Activated naive CD4-positive, alpha-beta T cell treated with anti-CD3 and anti-CD28 coated beads for 36 hours (primary cell): ENCODE measurements around the gene RCAN3. TPM values are rescaled to one million over a fixed set of nuclear protein-coding genes. Genes with fewer than 3 reads are reported as not detected.
A peak's percentile ranks its signal among the peaks of the same experiment; 100 is the strongest.

Source experiments
- CTCF ChIA-PET: fragments of 350-600 bp; sonication (Branson Sonifier 250); formaldehyde crosslinking; loops from one replicate; lab custom pipeline; 2021; ENCODE audit warnings: antibody characterized with exemption; lab: Charles Lee
- DNase-seq: peaks from one replicate; pipeline ENCODE4 v3.0.0-alpha.2; 2020
- H3K27ac Mint-ChIP-seq: one replicate; pipeline ENCODE4 v1.8.0; 2021; ENCODE audit warnings: mild to moderate bottlenecking, mixed read lengths
- H3K27me3 Mint-ChIP-seq: one replicate; pipeline ENCODE4 v1.8.0; 2021; ENCODE audit warnings: low read depth, mixed read lengths
- H3K36me3 Mint-ChIP-seq: one replicate; pipeline ENCODE4 v1.8.0; 2021; ENCODE audit warnings: low read depth, mixed read lengths
- H3K4me1 Mint-ChIP-seq: one replicate; pipeline ENCODE4 v1.8.0; 2021; ENCODE audit warnings: low read depth, mixed read lengths
- H3K4me3 Mint-ChIP-seq: one replicate; pipeline ENCODE4 v1.8.0; 2021; ENCODE audit warnings: mild to moderate bottlenecking, moderate library complexity, mixed read lengths
- H3K9me3 Mint-ChIP-seq: one replicate; pipeline ENCODE4 v1.8.0; 2021; ENCODE audit warnings: mixed read lengths
- intact Hi-C: fragments of 100-400 bp; cut with micrococcal nuclease; formaldehyde crosslinking; loops from one replicate; pipeline ENCODE4 v1.15.1; 2023
- total RNA-seq, 2 experiments: library from RNA; stranded (reverse); gene quantifications; one replicate each; pipeline ENCODE4 v1.2.3, GENCODE V29; 2021

RCAN3 gene
- total RNA-seq, 2 experiments from 2014 or later = 70.8 to 71.9 TPM

DNA sequence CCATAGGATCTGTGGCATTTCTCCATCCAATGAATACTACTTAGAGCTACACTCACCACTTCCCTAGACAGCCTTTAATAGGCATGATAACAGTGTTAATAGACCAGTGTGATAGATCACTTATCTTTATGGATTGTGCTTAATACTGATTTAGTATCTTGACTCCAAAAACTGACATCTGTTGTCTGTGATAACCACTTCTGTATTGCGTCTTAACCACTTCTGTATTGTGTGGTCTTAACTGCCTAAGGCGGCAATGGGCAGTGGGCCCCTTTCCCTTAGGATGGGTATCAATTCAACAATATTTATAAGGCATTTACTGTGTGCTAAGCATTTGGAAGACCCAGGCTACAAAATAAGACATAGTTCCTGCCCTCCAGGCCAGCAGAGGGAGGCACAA lies 32.0 kb upstream of the RCAN3 start:
- no peak overlapping the region for H3K27ac Mint-ChIP-seq
- intact Hi-C loops = no loop called here
- no peaks in the 10 kb centered on the region for H3K9me3 Mint-ChIP-seq
- CTCF ChIA-PET = interaction anchor here (1.0 to 1.9 kb wide), 2 partner anchors 10 kb away, joined by 4 read pairs; no protein-coding TSS in a partner anchor
- H3K4me1 Mint-ChIP-seq = peaks cover 12% of the 10 kb centered on the region
- no peaks in the 10 kb centered on the region for H3K27me3 Mint-ChIP-seq
- H3K36me3 Mint-ChIP-seq = peaks cover 12% of the 10 kb centered on the region
- no peak for DNase-seq
- no peak overlapping the region for H3K4me3 Mint-ChIP-seq

DNA sequence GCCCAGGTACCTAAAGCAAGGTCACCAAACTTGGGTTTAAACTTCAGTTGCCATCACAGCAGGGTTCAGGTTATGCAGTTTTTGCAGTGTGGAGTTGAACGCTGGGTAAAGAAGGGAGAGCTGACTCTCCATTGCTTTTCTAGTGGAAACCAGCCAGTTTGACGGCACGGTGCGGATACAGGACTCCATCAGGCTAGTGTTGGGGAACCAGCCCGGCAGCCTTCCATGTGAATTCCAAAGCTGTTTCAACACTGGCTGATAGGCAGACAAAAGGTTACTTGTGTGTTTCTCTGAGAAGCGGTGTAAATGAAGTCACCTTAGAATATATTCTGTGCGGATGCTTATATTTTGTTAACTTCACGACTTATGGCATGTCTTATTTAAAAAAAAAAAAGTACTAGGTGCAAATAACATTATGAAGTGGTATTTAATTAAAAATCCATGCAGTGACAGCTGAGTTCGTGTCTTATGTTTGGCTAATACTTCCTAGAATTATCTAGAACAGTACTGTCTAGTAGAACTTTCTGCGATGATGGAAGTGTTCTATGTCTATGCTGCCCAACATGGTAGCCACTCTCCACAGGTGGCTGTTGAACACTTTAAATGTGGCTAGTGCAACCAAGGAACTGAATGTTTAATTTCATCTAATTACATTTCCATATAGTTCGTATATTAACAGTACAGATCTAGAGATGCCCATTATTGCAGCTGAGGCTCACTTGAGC lies 29.9 kb upstream of the RCAN3 start:
- no peaks in the 10 kb centered on the region for H3K27me3 Mint-ChIP-seq
- CTCF ChIA-PET = interaction anchor here (0.6 to 1.9 kb wide), 3 partner anchors 7 to 11 kb away, joined by 3 to 4 read pairs (median 3); no protein-coding TSS in a partner anchor
- H3K4me3 Mint-ChIP-seq = no peak overlapping the region
- H3K9me3 Mint-ChIP-seq = no peaks in the 10 kb centered on the region
- no peak for DNase-seq
- peaks cover 22% of the 10 kb centered on the region for H3K4me1 Mint-ChIP-seq
- H3K27ac Mint-ChIP-seq = no peak overlapping the region
- H3K36me3 Mint-ChIP-seq = peaks cover 3% of the 10 kb centered on the region
- intact Hi-C loops = no loop called here

- no peaks in the 10 kb centered on the region for H3K9me3 Mint-ChIP-seq
- no peak overlapping the region for H3K4me3 Mint-ChIP-seq
- H3K27me3 Mint-ChIP-seq = no peaks in the 10 kb centered on the region
- H3K36me3 Mint-ChIP-seq = peaks cover 3% of the 10 kb centered on the region
- CTCF ChIA-PET = interaction anchor here (1.1 to 1.3 kb wide), 2 partner anchors 53 to 58 kb away, joined by 3 read pairs; partner anchors contain the start of gene NIPAL3
- peaks cover 22% of the 10 kb centered on the region for H3K4me1 Mint-ChIP-seq
- intact Hi-C loops = no loop called here
- no peak overlapping the region for H3K27ac Mint-ChIP-seq
- no peak for DNase-seq
These were observed 28.4 kb upstream of the RCAN3 start for GRCh38 chr1:24474193-24474592.

- Mint-ChIP-seq H3K4me1 (peaks cover 32% of the 10 kb centered on the region), H3K27me3 (no peaks in the 10 kb centered on the region), H3K27ac (no peak overlapping the region), H3K36me3 (no peaks in the 10 kb centered on the region), H3K4me3 (peak overlapping the region; percentile 15), H3K9me3 (no peaks in the 10 kb centered on the region)
- DNase-seq = no peak
- CTCF ChIA-PET = interaction anchor here (0.5 to 1.8 kb wide), 5 partner anchors 11 to 134 kb away, joined by 3 to 4 read pairs (median 3); partner anchors contain the start of gene NIPAL3
- intact Hi-C loops = no loop called here
These were observed 26.9 kb upstream of the RCAN3 start for GRCh38 chr1:24475700-24476099.

GRCh38 chr1:24476571-24476970 lies 26.1 kb upstream of the RCAN3 start:
- Mint-ChIP-seq H3K4me1 (peaks cover 38% of the 10 kb centered on the region), H3K4me3 (no peak overlapping the region), H3K27ac (peak overlapping the region; percentile 53), H3K27me3 (no peaks in the 10 kb centered on the region), H3K9me3 (no peaks in the 10 kb centered on the region), H3K36me3 (no peaks in the 10 kb centered on the region)
- CTCF ChIA-PET = interaction anchor here (0.6 to 2.6 kb wide), 7 partner anchors 11 to 111 kb away, joined by 3 to 16 read pairs (median 4); no protein-coding TSS in a partner anchor
- DNase-seq = no peak
- intact Hi-C loops = no loop called here

- no peaks in the 10 kb centered on the region for H3K9me3 Mint-ChIP-seq
- no peak for DNase-seq
- H3K27ac Mint-ChIP-seq = no peak overlapping the region
- no peak overlapping the region for H3K4me3 Mint-ChIP-seq
- H3K36me3 Mint-ChIP-seq = no peaks in the 10 kb centered on the region
- H3K27me3 Mint-ChIP-seq = no peaks in the 10 kb centered on the region
- intact Hi-C loops = no loop called here
- H3K4me1 Mint-ChIP-seq = peaks cover 46% of the 10 kb centered on the region
- CTCF ChIA-PET = interaction anchor here (0.7 to 2.6 kb wide), 9 partner anchors 14 to 177 kb away, joined by 3 to 16 read pairs (median 4); no protein-coding TSS in a partner anchor
These were observed 25.3 kb upstream of the RCAN3 start for GRCh38 chr1:24477309-24477708.

- peaks cover 70% of the 10 kb centered on the region for H3K4me1 Mint-ChIP-seq
- H3K27me3 Mint-ChIP-seq = no peaks in the 10 kb centered on the region
- peak overlapping the region; percentile 99 for H3K27ac Mint-ChIP-seq
- peaks cover 7% of the 10 kb centered on the region for H3K36me3 Mint-ChIP-seq
- peak; percentile 89 for DNase-seq
- peak overlapping the region; percentile 67 for H3K4me3 Mint-ChIP-seq
- H3K9me3 Mint-ChIP-seq = peaks cover 3% of the 10 kb centered on the region
- CTCF ChIA-PET = interaction anchor here (1.0 to 4.1 kb wide), 5 partner anchors 12 to 106 kb away, joined by 3 to 15 read pairs (median 5); partner anchors contain the start of genes NIPAL3 and RCAN3
- intact Hi-C loops = loop anchor here (1.0 to 10.0 kb wide), 10 partner anchors 24 to 554 kb away; partner anchors contain the start of genes CLIC4, NIPAL3 and PNRC2
These were observed 21.5 kb upstream of the RCAN3 start for GRCh38 chr1:24481101-24481500.

- CTCF ChIA-PET = interaction anchor here (0.6 to 4.1 kb wide), 8 partner anchors 11 to 153 kb away, joined by 3 to 15 read pairs (median 4); partner anchors contain the start of gene RCAN3
- H3K4me1 Mint-ChIP-seq = peaks cover 73% of the 10 kb centered on the region
- intact Hi-C loops = loop anchor here (1.0 to 10.0 kb wide), 10 partner anchors 23 to 553 kb away; partner anchors contain the start of genes CLIC4, NIPAL3 and PNRC2
These were observed 20.6 kb upstream of the RCAN3 start for GRCh38 chr1:24481843-24482610.

DNA sequence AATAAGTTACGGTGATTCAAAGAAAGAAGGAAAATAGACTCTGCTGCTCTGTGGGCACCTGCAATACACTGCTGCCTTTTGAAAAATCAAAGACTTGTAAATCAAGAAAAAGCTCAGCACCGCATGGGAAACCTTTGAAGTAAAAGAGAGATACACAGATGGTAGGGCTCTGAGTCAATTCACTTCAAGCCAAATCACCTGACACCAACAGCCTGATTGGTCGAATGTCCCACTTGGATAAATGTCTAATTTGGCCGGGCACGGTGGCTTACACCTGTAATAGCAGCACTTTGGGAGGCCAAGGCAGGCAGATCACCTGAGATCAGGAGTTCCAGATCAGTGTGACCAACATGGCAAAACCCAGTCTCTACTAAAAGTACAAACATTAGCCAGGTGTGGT lies 19.2 kb upstream of the RCAN3 start:
- H3K4me1 Mint-ChIP-seq = peaks cover 84% of the 10 kb centered on the region
- no peaks in the 10 kb centered on the region for H3K27me3 Mint-ChIP-seq
- peak overlapping the region; percentile 52 for H3K4me3 Mint-ChIP-seq
- H3K9me3 Mint-ChIP-seq = peaks cover 3% of the 10 kb centered on the region
- H3K27ac Mint-ChIP-seq = peak overlapping the region; percentile 99
- peaks cover 7% of the 10 kb centered on the region for H3K36me3 Mint-ChIP-seq
- DNase-seq = peak; percentile 82
- intact Hi-C loops = loop anchor here (1.0 to 10.0 kb wide), 7 partner anchors 18 to 551 kb away; partner anchors contain the start of genes CLIC4 and PNRC2
- CTCF ChIA-PET = interaction anchor here (0.6 to 4.1 kb wide), 10 partner anchors 9 to 285 kb away, joined by 3 to 15 read pairs (median 5); partner anchors contain the start of gene RCAN3

More at GRCh38 chr1:24481843-24482610, 20.6 kb upstream of the RCAN3 start:
- Mint-ChIP-seq H3K27ac (peak overlapping the region; percentile 99), H3K9me3 (peaks cover 3% of the 10 kb centered on the region), H3K36me3 (peaks cover 7% of the 10 kb centered on the region), H3K4me3 (peak overlapping the region; percentile 67), H3K27me3 (no peaks in the 10 kb centered on the region)
- peak; percentile 57 for DNase-seq

GRCh38 chr1:24484199-24484598 lies 18.4 kb upstream of the RCAN3 start:
- Mint-ChIP-seq H3K36me3 (peaks cover 7% of the 10 kb centered on the region), H3K27ac (peak overlapping the region; percentile 99), H3K27me3 (no peaks in the 10 kb centered on the region), H3K9me3 (peaks cover 3% of the 10 kb centered on the region), H3K4me3 (peak overlapping the region; percentile 11), H3K4me1 (peaks cover 92% of the 10 kb centered on the region)
- CTCF ChIA-PET = interaction anchor here (0.6 to 4.1 kb wide), 11 partner anchors 9 to 285 kb away, joined by 3 to 15 read pairs (median 5); partner anchors contain the start of gene RCAN3
- intact Hi-C loops = loop anchor here (5.0 to 10.0 kb wide), 6 partner anchors 162 to 551 kb away; partner anchors contain the start of genes CLIC4 and PNRC2
- DNase-seq = peak; percentile 49

DNA sequence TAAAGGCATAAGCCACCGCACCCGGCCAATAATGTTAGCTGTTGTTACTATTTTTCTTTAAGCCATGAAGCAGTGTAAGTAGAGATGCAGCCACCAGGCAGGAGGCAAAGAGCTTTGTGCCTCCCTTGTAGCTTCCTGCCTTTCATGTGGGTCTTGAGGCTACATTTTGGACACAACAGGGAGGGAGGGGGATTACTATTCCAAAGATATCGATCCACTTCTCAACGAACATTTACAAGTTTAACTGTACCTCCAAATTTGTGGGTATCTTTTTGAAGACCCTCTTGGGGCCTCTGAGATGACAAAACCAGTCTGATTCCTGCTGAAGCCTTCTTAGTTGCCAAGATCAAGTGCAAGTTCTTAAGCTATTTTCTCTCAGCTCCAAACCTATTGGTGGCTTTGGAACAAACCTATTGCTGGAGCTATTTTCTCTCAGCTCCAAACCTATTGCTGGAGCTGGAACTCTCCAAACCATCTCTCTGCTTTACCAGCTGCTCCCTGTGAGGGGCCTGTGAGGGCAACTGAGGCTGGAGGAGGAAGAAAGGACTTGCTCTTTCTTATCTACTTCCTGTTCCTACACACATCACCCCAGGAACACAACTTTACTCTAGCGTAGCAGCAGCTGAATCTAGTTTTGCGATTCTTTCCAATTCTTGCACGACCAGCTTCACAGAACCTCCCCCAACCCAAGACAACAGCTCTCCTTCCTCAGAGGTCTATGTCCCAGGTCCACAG lies 16.1 kb upstream of the RCAN3 start:
- intact Hi-C loops = loop anchor here (10.0 kb wide), 2 partner anchors 478 to 548 kb away; no protein-coding TSS in a partner anchor
- H3K9me3 Mint-ChIP-seq = peaks cover 5% of the 10 kb centered on the region

More for the DNA sequence above, 16.1 kb upstream of the RCAN3 start:
- peak overlapping the region; percentile 62 for H3K4me3 Mint-ChIP-seq
- DNase-seq = peak; percentile 55
- peaks cover 85% of the 10 kb centered on the region for H3K4me1 Mint-ChIP-seq
- peak overlapping the region; percentile 92 for H3K27ac Mint-ChIP-seq
- H3K36me3 Mint-ChIP-seq = peaks cover 8% of the 10 kb centered on the region
- no peaks in the 10 kb centered on the region for H3K27me3 Mint-ChIP-seq
- CTCF ChIA-PET = interaction anchor here (0.7 to 1.4 kb wide), 12 partner anchors 10 to 296 kb away, joined by 3 to 7 read pairs (median 3); partner anchors contain the start of gene NIPAL3
